Trophoblast cell (in vitro differentiated cells and primary cell): ENCODE results near the gene DNAJC19.

Experiments
- DNase-seq, 2 donors: peaks; one replicate each; pipeline ENCODE4 v3.0.0-alpha.2; 2016
- H2AFZ ChIP-seq: 2 replicates; pipeline ENCODE4 v1.6.1; 2013; ENCODE audit warnings: low read length, moderate library complexity, mild to moderate bottlenecking; ENCODE audit not compliant: insufficient read depth, poor library complexity
- H2AK5ac ChIP-seq: 2 replicates; pipeline ENCODE4 v1.6.1; 2013; ENCODE audit warnings: mild to moderate bottlenecking, low read length
- H2BK120ac ChIP-seq: 2 replicates; pipeline ENCODE4 v1.6.1; 2013; ENCODE audit warnings: low read length, mild to moderate bottlenecking, moderate library complexity; ENCODE audit not compliant: insufficient read depth, poor library complexity
- H2BK12ac ChIP-seq: 2 replicates; pipeline ENCODE4 v1.6.1; 2013; ENCODE audit warnings: mild to moderate bottlenecking, low read length, moderate library complexity
- H2BK5ac ChIP-seq: 2 replicates; pipeline ENCODE4 v1.6.1; 2013; ENCODE audit warnings: low read length, low read depth, moderate library complexity, mild to moderate bottlenecking; ENCODE audit not compliant: poor library complexity
- H3K14ac ChIP-seq: 2 replicates; pipeline ENCODE4 v1.6.1; 2013; ENCODE audit warnings: mild to moderate bottlenecking, low read length
- H3K18ac ChIP-seq: 2 replicates; pipeline ENCODE4 v1.6.1; 2013; ENCODE audit warnings: mild to moderate bottlenecking, low read length
- H3K23ac ChIP-seq: 2 replicates; pipeline ENCODE4 v1.6.1; 2013; ENCODE audit warnings: low read length
- H3K27ac ChIP-seq: 2 replicates; pipeline ENCODE4 v1.5.1; 2013; ENCODE audit warnings: low read depth, mild to moderate bottlenecking, inconsistent platforms, low read length, moderate library complexity
- H3K27me3 ChIP-seq: 2 replicates; pipeline ENCODE4 v1.6.1; 2013; ENCODE audit warnings: inconsistent platforms, mild to moderate bottlenecking, low read length, moderate library complexity; ENCODE audit not compliant: insufficient read depth
- H3K36me3 ChIP-seq, 2 experiments: 1 replicate in 1 of 2; 2 replicates in 1 of 2; pipeline ENCODE4 v1.6.1; 2013; ENCODE audit warnings: low read length in 2 of 2, mild to moderate bottlenecking in 2 of 2, moderate library complexity in 1 of 2; ENCODE audit not compliant: insufficient read depth in 2 of 2, control insufficient read depth in 1 of 2
- H3K4ac ChIP-seq: 2 replicates; pipeline ENCODE4 v1.6.1; 2013; ENCODE audit warnings: low read depth, mild to moderate bottlenecking, low read length, moderate library complexity
- H3K4me1 ChIP-seq, 2 experiments: 1 replicate in 1 of 2; 2 replicates in 1 of 2; pipeline ENCODE4 v1.6.1; 2013; ENCODE audit warnings: low read length in 2 of 2, mild to moderate bottlenecking in 2 of 2, moderate library complexity in 1 of 2; ENCODE audit not compliant: insufficient read depth in 2 of 2, control insufficient read depth in 1 of 2
- H3K4me2 ChIP-seq: 2 replicates; pipeline ENCODE4 v1.6.1; 2013; ENCODE audit warnings: inconsistent platforms, mild to moderate bottlenecking, low read length, moderate library complexity
- H3K4me3 ChIP-seq: 2 replicates; pipeline ENCODE4 v1.5.1; 2013; ENCODE audit warnings: mild to moderate bottlenecking, low read depth, low read length, inconsistent platforms
- H3K79me1 ChIP-seq: one replicate; pipeline ENCODE4 v1.6.1; 2013; ENCODE audit warnings: low read length
- H3K79me2 ChIP-seq: 2 replicates; pipeline ENCODE4 v1.6.1; 2013; ENCODE audit warnings: low read length, mild to moderate bottlenecking; ENCODE audit not compliant: control insufficient read depth, insufficient read depth, poor library complexity
- H3K9ac ChIP-seq: 2 replicates; pipeline ENCODE4 v1.6.1; 2013; ENCODE audit warnings: mild to moderate bottlenecking, low read length
- H3K9me3 ChIP-seq: 2 replicates; pipeline ENCODE4 v1.6.1; 2013; ENCODE audit warnings: low read depth, mild to moderate bottlenecking, control low read depth, inconsistent platforms, low read length; ENCODE audit not compliant: insufficient read depth
- H4K12ac ChIP-seq: 2 replicates; pipeline ENCODE4 v1.6.1; 2013; ENCODE audit warnings: low read depth, mild to moderate bottlenecking, low read length, moderate library complexity
- H4K8ac ChIP-seq: 2 replicates; pipeline ENCODE4 v1.6.1; 2013; ENCODE audit warnings: low read depth, mild to moderate bottlenecking, low read length, moderate library complexity
- H4K91ac ChIP-seq: one replicate; pipeline ENCODE4 v1.6.1; 2013; ENCODE audit warnings: low read depth, mild to moderate bottlenecking, low read length, moderate library complexity
- WGBS: extraction: QIAGEN DNeasy Blood & Tissue Kit; methylation state at CpG from one replicate; pipeline ENCODE4 v1.1.7; 2013; ENCODE audit warnings: missing lambda C conversion rate; ENCODE audit not compliant: insufficient read length, insufficient coverage; ENCODE audit errors: extremely low coverage; 5-methylcytosine and 5-hydroxymethylcytosine counted together

The DNAJC19 gene

DNA sequence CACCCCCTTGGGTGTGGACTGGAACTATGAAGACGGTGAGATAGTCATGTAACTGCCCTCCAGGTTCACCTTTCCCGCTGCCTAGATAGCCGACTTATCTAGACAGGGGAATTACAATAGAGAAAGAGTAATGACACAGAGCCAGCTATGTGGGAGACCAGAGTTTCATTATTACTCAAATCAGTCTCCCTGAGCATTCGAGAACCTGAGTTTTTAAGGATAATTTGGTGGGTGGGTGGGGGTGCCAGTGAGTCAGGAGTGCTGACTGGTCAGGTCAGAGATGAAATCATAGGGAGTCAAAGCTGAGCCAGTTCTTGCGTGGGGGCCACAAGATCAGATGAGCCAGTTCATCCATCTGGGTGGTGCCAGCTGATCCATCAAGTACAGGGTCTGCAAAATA, 19.7 kb upstream of the DNAJC19 start:
- H3K4me2 ChIP-seq: no peak overlapping the region
- H2BK120ac ChIP-seq: no peak overlapping the region
- no peaks in the 10 kb centered on the region for H3K36me3 ChIP-seq
- H3K79me2 ChIP-seq: no peaks in the 10 kb centered on the region
- H2BK5ac ChIP-seq: no peak overlapping the region
- no peak overlapping the region for H3K23ac ChIP-seq
- no peak overlapping the region for H4K8ac ChIP-seq
- H3K4me3 ChIP-seq: no peak overlapping the region
- H2AK5ac ChIP-seq: no peak overlapping the region
- no peak overlapping the region for H2AFZ ChIP-seq
- DNase-seq: peak; percentile 11 to 42
- no peak overlapping the region for H3K18ac ChIP-seq
- H3K9ac ChIP-seq: no peak overlapping the region
- no CpG with 5 or more reads among the region's 5 CpGs for WGBS
- no peak overlapping the region for H4K91ac ChIP-seq
- no peaks in the 10 kb centered on the region for H3K4me1 ChIP-seq
- no peak overlapping the region for H3K4ac ChIP-seq
- no peaks in the 10 kb centered on the region for H3K27me3 ChIP-seq
- H2BK12ac ChIP-seq: no peak overlapping the region
- no peak overlapping the region for H3K27ac ChIP-seq
- no peaks in the 10 kb centered on the region for H3K9me3 ChIP-seq
- H3K79me1 ChIP-seq: no peaks in the 10 kb centered on the region
- no peak overlapping the region for H4K12ac ChIP-seq
- no peak overlapping the region for H3K14ac ChIP-seq

DNA sequence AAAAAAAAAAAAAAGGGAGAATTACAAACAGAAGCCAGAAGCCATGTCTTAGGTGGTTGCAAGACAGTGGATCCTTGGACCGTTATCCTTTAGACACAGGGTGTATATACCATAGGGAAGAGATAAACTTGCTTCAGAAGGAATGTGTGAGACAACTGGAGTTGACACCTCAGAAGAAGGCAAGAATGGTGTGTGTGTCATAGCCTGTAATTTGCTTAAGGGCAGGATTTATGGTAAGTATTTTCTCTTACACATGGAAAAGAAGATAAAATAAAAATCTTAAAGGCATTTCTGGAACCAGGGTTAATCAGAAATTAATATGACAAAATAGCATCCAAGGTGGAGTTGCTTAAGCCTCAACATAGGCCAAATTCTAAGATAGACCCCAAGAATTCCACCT, 19.3 kb upstream of the DNAJC19 start:
- no CpG with 5 or more reads among the region's 1 CpG for WGBS
- no peak overlapping the region for H2BK12ac ChIP-seq
- H3K27ac ChIP-seq: no peak overlapping the region
- H3K4me3 ChIP-seq: no peak overlapping the region
- H3K23ac ChIP-seq: no peak overlapping the region
- H2BK120ac ChIP-seq: no peak overlapping the region
- no peak overlapping the region for H3K4ac ChIP-seq
- DNase-seq: peak in 1 of 2 donors; percentile 68
- H3K4me2 ChIP-seq: no peak overlapping the region
- H3K79me2 ChIP-seq: no peaks in the 10 kb centered on the region
- no peak overlapping the region for H3K14ac ChIP-seq
- no peak overlapping the region for H2BK5ac ChIP-seq
- H3K36me3 ChIP-seq: no peaks in the 10 kb centered on the region
- no peak overlapping the region for H4K8ac ChIP-seq
- H3K4me1 ChIP-seq: peaks cover 0 to under 1% of the 10 kb centered on the region in 2 experiments
- no peak overlapping the region for H3K18ac ChIP-seq
- no peaks in the 10 kb centered on the region for H3K9me3 ChIP-seq
- H3K9ac ChIP-seq: no peak overlapping the region
- no peak overlapping the region for H4K91ac ChIP-seq
- H4K12ac ChIP-seq: no peak overlapping the region
- no peak overlapping the region for H2AK5ac ChIP-seq
- no peaks in the 10 kb centered on the region for H3K27me3 ChIP-seq
- no peaks in the 10 kb centered on the region for H3K79me1 ChIP-seq
- no peak overlapping the region for H2AFZ ChIP-seq

DNA sequence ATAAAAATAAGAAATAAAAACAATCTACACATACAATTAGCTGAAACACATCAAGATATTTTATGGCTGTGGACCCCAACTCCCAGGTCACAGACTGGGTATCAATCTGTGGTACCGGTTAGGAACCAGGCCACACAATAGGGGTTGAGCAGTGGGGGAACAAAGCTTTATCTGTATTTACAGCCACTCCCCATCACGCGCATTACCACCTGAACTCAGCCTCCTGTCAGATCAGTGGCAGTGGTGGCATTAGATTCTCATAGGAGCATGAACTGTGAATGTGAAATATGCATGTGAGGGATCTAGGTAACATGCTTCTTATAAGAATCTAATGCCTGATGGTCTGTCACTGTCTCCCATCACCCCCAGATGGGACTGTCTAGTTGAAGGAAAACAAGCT, 17.7 kb upstream of the DNAJC19 start:
- Histone ChIP-seq H2AK5ac (no peak overlapping the region), H2BK5ac (no peak overlapping the region), H3K23ac (no peak overlapping the region), H4K91ac (no peak overlapping the region), H3K79me2 (no peaks in the 10 kb centered on the region), H3K27me3 (no peaks in the 10 kb centered on the region), H3K79me1 (no peaks in the 10 kb centered on the region), H2BK120ac (no peak overlapping the region), H3K9me3 (no peaks in the 10 kb centered on the region), H3K4me3 (no peak overlapping the region), H3K36me3 (no peaks in the 10 kb centered on the region), H3K4ac (no peak overlapping the region), H4K8ac (no peak overlapping the region), H3K14ac (no peak overlapping the region), H3K18ac (no peak overlapping the region), H2AFZ (no peak overlapping the region), H2BK12ac (no peak overlapping the region), H3K4me2 (no peak overlapping the region), H3K4me1 (peaks cover 0 to 3% of the 10 kb centered on the region in 2 experiments), H3K27ac (no peak overlapping the region), H3K9ac (no peak overlapping the region), H4K12ac (no peak overlapping the region)
- no peak for DNase-seq
- WGBS: no CpG with 5 or more reads among the region's 3 CpGs

DNA sequence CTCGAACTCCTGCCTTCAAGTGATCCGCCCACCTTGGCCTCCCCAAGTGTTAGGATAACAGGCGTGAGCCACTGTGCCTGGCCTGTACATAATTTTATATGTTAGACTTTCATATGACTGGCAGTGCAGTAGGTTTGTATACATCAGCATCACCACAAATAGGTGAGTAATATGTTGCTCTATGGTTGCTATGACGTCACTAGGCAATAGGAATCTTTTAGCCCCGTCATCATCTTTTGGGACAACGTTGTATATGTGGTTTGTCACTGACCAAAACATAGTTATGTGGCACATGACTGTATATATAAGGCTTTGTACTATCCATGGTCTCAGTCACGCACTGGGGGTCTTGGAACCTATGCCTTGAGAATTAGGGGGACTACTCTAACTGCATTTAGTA, 17.0 kb upstream of the DNAJC19 start:
- no peak overlapping the region for H3K4ac ChIP-seq

More for the DNA sequence above, 17.0 kb upstream of the DNAJC19 start:
- Histone ChIP-seq H3K23ac (no peak overlapping the region), H3K27me3 (no peaks in the 10 kb centered on the region), H2AFZ (no peak overlapping the region), H3K36me3 (no peaks in the 10 kb centered on the region), H3K14ac (no peak overlapping the region), H3K18ac (no peak overlapping the region), H3K4me2 (no peak overlapping the region), H4K12ac (no peak overlapping the region), H2AK5ac (no peak overlapping the region), H3K27ac (no peak overlapping the region), H3K9me3 (no peaks in the 10 kb centered on the region), H3K4me1 (peaks cover 0 to 3% of the 10 kb centered on the region in 2 experiments), H3K79me1 (no peaks in the 10 kb centered on the region), H4K8ac (no peak overlapping the region), H3K4me3 (no peak overlapping the region), H3K9ac (no peak overlapping the region), H2BK120ac (no peak overlapping the region), H4K91ac (no peak overlapping the region), H2BK12ac (no peak overlapping the region), H3K79me2 (no peaks in the 10 kb centered on the region), H2BK5ac (no peak overlapping the region)
- DNase-seq: no peak
- no CpG with 5 or more reads among the region's 7 CpGs for WGBS
